Osteoblast (primary cell): Measurements from ENCODE around the gene FHIT. TPM values are rescaled to one million over a fixed set of nuclear protein-coding genes. Genes with fewer than 3 reads are reported as not detected.

Source experiments
- DNase-seq: peaks from one replicate; pipeline ENCODE4 v3.0.0; 2011; ENCODE audit warnings: low spot score, mixed read lengths; ENCODE audit not compliant: insufficient read length; ENCODE audit errors: missing footprints
- H2AFZ ChIP-seq: 2 replicates; pipeline ENCODE4 v1.6.0; 2011; ENCODE audit warnings: mild to moderate bottlenecking, low read length
- H3K27ac ChIP-seq: 2 replicates; pipeline ENCODE4 v1.5.1; 2011; ENCODE audit warnings: mild to moderate bottlenecking, low read depth, low read length, moderate library complexity
- H3K27me3 ChIP-seq: 2 replicates; pipeline ENCODE4 v1.6.0; 2012; ENCODE audit warnings: mild to moderate bottlenecking, control low read depth, inconsistent platforms, low read length, moderate library complexity; ENCODE audit not compliant: insufficient read depth
- H3K36me3 ChIP-seq: 2 replicates; pipeline ENCODE4 v1.5.1; 2011; ENCODE audit warnings: mild to moderate bottlenecking, low read length, control low read depth, moderate library complexity; ENCODE audit not compliant: insufficient read depth
- H3K4me1 ChIP-seq: 2 replicates; pipeline ENCODE4 v1.5.1; 2011; ENCODE audit warnings: mild to moderate bottlenecking, low read length, control low read depth, moderate library complexity; ENCODE audit not compliant: insufficient read depth
- H3K4me2 ChIP-seq: 2 replicates; pipeline ENCODE4 v1.6.0; 2011; ENCODE audit warnings: mild to moderate bottlenecking, low read length; ENCODE audit not compliant: insufficient read depth
- H3K4me3 ChIP-seq: fragments of 200-600 bp; sonication (generic); 3 replicates; pipeline ENCODE4 v1.5.1; 2012; ENCODE audit warnings: mild to moderate bottlenecking, low read length, inconsistent platforms; ENCODE audit not compliant: insufficient read depth
- H3K79me2 ChIP-seq: 2 replicates; pipeline ENCODE4 v1.6.0; 2012; ENCODE audit warnings: mild to moderate bottlenecking, low read length, control low read depth, inconsistent platforms; ENCODE audit not compliant: insufficient read depth
- H3K9me3 ChIP-seq: 2 replicates; pipeline ENCODE4 v1.5.1; 2011; ENCODE audit warnings: low read depth, low read length, control low read depth
- H4K20me1 ChIP-seq: 2 replicates; pipeline ENCODE4 v1.6.0; 2012; ENCODE audit warnings: mild to moderate bottlenecking, low read length, control low read depth; ENCODE audit not compliant: insufficient read depth
- total RNA-seq: library from RNA; depleted of rRNA; stranded (reverse); fragments of >200 nt; gene quantifications from 2 replicates; pipeline ENCODE4 v1.2.3, GENCODE V29; 2012
- TF ChIP-seq, protein P1 (sequence below): IDR thresholded peaks from 2 replicates; pipeline ENCODE4 v1.5.1; 2011; ENCODE audit warnings: mild to moderate bottlenecking, low read depth, low read length, moderate library complexity; ENCODE audit errors: extremely low read depth

Gene FHIT
- total RNA-seq, 1 donor, result 3.3 TPM

- Histone ChIP-seq H3K79me2 (no peaks in the 10 kb centered on the region), H3K4me2 (no peak overlapping the region), H3K27me3 (no peaks in the 10 kb centered on the region), H3K4me3 (no peak overlapping the region), H3K9me3 (no peaks in the 10 kb centered on the region), H3K36me3 (no peaks in the 10 kb centered on the region), H4K20me1 (no peaks in the 10 kb centered on the region), H3K27ac (no peak overlapping the region), H3K4me1 (no peaks in the 10 kb centered on the region), H2AFZ (no peak overlapping the region)
- TF ChIP-seq, protein P1, sequence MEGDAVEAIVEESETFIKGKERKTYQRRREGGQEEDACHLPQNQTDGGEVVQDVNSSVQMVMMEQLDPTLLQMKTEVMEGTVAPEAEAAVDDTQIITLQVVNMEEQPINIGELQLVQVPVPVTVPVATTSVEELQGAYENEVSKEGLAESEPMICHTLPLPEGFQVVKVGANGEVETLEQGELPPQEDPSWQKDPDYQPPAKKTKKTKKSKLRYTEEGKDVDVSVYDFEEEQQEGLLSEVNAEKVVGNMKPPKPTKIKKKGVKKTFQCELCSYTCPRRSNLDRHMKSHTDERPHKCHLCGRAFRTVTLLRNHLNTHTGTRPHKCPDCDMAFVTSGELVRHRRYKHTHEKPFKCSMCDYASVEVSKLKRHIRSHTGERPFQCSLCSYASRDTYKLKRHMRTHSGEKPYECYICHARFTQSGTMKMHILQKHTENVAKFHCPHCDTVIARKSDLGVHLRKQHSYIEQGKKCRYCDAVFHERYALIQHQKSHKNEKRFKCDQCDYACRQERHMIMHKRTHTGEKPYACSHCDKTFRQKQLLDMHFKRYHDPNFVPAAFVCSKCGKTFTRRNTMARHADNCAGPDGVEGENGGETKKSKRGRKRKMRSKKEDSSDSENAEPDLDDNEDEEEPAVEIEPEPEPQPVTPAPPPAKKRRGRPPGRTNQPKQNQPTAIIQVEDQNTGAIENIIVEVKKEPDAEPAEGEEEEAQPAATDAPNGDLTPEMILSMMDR, result no peak
- DNase-seq, result no peak
These were observed 1225.9 kb downstream of the FHIT start for GRCh38 chr3:60025096-60026050.

DNA sequence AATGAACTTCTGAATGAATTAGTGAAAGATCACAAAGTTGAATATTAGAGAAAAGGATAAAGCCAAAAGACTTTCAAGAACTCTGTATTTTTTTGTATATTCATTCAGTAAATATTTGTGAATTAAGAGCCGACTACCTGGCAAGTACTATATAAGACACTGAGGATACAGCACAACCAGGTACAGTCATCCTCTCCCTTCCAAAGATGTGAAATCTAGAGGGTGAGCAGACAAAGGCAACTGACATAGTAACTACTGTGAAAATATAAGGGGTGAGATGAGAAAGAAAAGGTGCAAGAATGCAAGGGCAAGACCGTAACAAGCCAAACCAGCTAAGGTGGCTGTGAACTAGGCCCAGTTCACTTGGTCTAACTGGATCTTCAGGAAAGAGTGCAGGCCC, 1226.9 kb downstream of the FHIT start:
- Histone ChIP-seq H4K20me1 (no peaks in the 10 kb centered on the region), H3K9me3 (no peaks in the 10 kb centered on the region), H3K27ac (no peak overlapping the region), H3K4me3 (no peak overlapping the region), H3K4me1 (no peaks in the 10 kb centered on the region), H3K79me2 (no peaks in the 10 kb centered on the region), H3K4me2 (no peak overlapping the region), H2AFZ (no peak overlapping the region), H3K36me3 (no peaks in the 10 kb centered on the region), H3K27me3 (no peaks in the 10 kb centered on the region)
- no peak for DNase-seq
- TF ChIP-seq, protein P1, result no peak

DNA sequence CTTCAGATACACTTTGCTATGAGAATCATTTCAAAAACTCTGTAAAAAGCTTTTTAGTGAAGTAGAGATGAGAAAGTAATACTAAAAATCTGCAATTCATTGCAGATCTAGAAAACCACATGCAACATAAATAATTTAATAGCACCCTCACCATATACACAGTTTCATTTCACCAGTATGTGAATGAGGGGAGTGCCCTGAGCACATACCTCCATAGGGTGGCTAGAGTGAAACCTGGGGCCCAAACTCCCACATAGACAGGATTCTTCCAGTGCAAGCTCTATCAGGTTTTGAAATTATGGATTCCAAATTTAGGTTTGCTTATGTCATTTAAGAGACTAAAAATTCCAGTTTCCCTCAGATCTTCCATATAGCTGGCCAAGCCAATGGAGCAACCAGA, 1228.1 kb downstream of the FHIT start:
- Histone ChIP-seq H3K27ac (no peak overlapping the region), H2AFZ (no peak overlapping the region), H3K9me3 (no peaks in the 10 kb centered on the region), H3K4me2 (no peak overlapping the region), H4K20me1 (no peaks in the 10 kb centered on the region), H3K36me3 (no peaks in the 10 kb centered on the region), H3K27me3 (no peaks in the 10 kb centered on the region), H3K4me3 (no peak overlapping the region), H3K79me2 (no peaks in the 10 kb centered on the region), H3K4me1 (no peaks in the 10 kb centered on the region)
- TF ChIP-seq, protein P1, result no peak
- no peak for DNase-seq

- Histone ChIP-seq H3K4me1 (no peaks in the 10 kb centered on the region), H3K4me2 (no peak overlapping the region), H3K79me2 (no peaks in the 10 kb centered on the region), H2AFZ (no peak overlapping the region), H3K27ac (no peak overlapping the region), H3K9me3 (no peaks in the 10 kb centered on the region), H3K27me3 (no peaks in the 10 kb centered on the region), H4K20me1 (no peaks in the 10 kb centered on the region), H3K36me3 (no peaks in the 10 kb centered on the region), H3K4me3 (no peak overlapping the region)
- no peak for DNase-seq
- TF ChIP-seq, protein P1, result no peak
These were observed 1233.6 kb downstream of the FHIT start for GRCh38 chr3:60017631-60018030.
